Uterus (tissue), 2 donors: ENCODE data around the gene HOXD3.

ENCODE experiments used
- CTCF ChIP-seq, 4 experiments: fragments of 200-600 bp in 2 of 4; fragments of 450-650 bp in 2 of 4; sonication (generic) in 2 of 4; IDR thresholded peaks; one replicate each; pipeline ENCODE4 v1.5.1; 2016 to 2019; ENCODE audit warnings: antibody characterized with exemption in 4 of 4, mild to moderate bottlenecking in 2 of 4, moderate library complexity in 1 of 4
- POLR2A ChIP-seq, 2 donors: fragments of 450-650 bp; IDR thresholded peaks; one replicate each; pipeline ENCODE4 v1.6.1; 2016; ENCODE audit warnings: antibody characterized with exemption in 2 of 2, mild to moderate bottlenecking in 1 of 2, moderate library complexity in 1 of 2

DNA sequence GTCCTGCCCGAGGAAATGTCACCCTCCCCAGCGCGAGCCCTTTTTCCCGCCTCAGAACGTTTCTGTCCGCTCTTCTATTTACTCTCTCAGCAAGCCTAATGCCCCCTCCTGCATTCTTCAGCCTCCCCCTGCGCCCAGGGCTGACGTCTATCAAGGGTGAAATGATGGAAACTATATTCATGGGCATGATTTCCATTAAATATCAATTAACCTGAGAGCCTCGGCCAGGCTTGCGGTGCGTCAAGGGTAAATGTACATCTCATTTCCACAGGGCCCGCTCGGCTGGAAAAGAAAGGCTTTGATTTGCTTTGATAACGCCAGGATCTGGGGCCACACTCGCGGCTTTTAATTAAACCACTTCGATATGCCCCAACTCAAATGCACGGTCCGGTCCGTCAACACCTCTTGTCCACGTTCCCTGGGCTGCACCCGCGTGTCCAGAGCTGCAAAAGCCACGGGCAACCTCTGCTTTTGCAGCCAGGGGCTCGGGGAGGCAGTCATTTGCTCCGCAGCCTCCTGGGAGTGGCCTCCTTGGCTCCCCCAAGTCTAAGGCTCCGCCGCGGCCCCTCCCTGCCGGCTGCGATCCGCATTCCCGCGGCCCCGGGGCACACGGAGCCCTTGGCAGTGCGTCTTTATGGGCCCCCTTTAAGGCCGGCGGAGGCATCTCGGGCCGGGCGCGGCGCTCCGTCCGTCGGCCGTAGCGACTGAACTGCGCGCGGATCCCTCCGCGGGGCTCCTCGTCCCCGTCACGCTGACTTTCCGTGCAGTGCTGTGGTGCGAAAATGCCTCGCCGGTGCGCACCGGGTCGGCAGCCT is 27.9 kb upstream of the HOXD3 start, which contains the start of gene HOXD8:
- TF ChIP-seq CTCF (IDR thresholded peaks at IDR 0.05) (no peak), POLR2A (IDR thresholded peaks at IDR 0.05) (peak; percentile 70 to 80)
